Measurements from ENCODE around the gene EFL1. TPM values are rescaled to one million over a fixed set of nuclear protein-coding genes. Genes with fewer than 3 reads are reported as not detected.
A peak's percentile ranks its signal among the peaks of the same experiment; 100 is the strongest.
"Not testable (repeated sequence)": the region's sequence is repeated elsewhere in the genome, so short reads cannot be mapped to it uniquely, and the experiment has no call there.

Gene EFL1
- polyA plus RNA-seq, result 1 to 10 TPM; 2.6 to 7.5 TPM

- Histone ChIP-seq H3K4me1 (ENCODE audit: control insufficient read depth in 2 of 2, insufficient read depth in 2 of 2, low read length in 1 of 2) (no peaks in the 10 kb centered on the region), H3K27me3 (ENCODE audit: control insufficient read depth in 1 of 2, insufficient read depth in 2 of 2, low read length in 2 of 2) (no peaks in the 10 kb centered on the region), H3K4me3 (ENCODE audit: low read depth in 1 of 2, low read length in 2 of 2) (peak within 1 kb of the TSS; percentile 84 to 96), H3K36me3 (ENCODE audit: control insufficient read depth in 2 of 2, insufficient read depth in 2 of 2, low read length in 1 of 2) (peaks cover 0 to 2% of the 10 kb centered on the region in 2 donors), H3K9me3 (ENCODE audit: control insufficient read depth in 2 of 2, insufficient read depth in 1 of 2, low read depth in 1 of 2, low read length in 1 of 2) (no peaks in the 10 kb centered on the region), H3K27ac (ENCODE audit: low read depth in 2 of 2, low read length in 1 of 2) (peak within 1 kb of the TSS; percentile 85 to 89)
- WGBS, 2 donors, result 0% methylated on average over 57 of the region's 57 CpGs
Measured at GRCh38 chr15:82262422-82263026, at the start of gene EFL1, which contains the start of gene SAXO2. TSS of gene EFL1 (minus strand) at chr15:82262734. CDS start at chr15:82261778, 956 bp downstream. TSS of gene SAXO2 (plus strand) at chr15:82262818. CDS start at chr15:82262880, 62 bp downstream.

- H3K27me3 ChIP-seq (ENCODE audit: control insufficient read depth in 1 of 2, insufficient read depth in 2 of 2, low read length in 2 of 2); H3K27ac ChIP-seq (ENCODE audit: low read depth in 2 of 2, low read length in 1 of 2); H3K36me3 ChIP-seq (ENCODE audit: control insufficient read depth in 2 of 2, insufficient read depth in 2 of 2, low read length in 1 of 2); H3K4me3 ChIP-seq (ENCODE audit: low read depth in 1 of 2, low read length in 2 of 2); H3K9me3 ChIP-seq (ENCODE audit: control insufficient read depth in 2 of 2, insufficient read depth in 1 of 2, low read depth in 1 of 2, low read length in 1 of 2); H3K4me1 ChIP-seq (ENCODE audit: control insufficient read depth in 2 of 2, insufficient read depth in 2 of 2, low read length in 1 of 2): not testable (repeated sequence)
- WGBS, 2 donors, result 84 to 91% methylated on average over 3 to 4 of the region's 5 CpGs
Measured at GRCh38 chr15:82311321-82311720, 48.8 kb upstream of the EFL1 start.

GRCh38 chr15:82309802-82310201 is 47.3 kb upstream of the EFL1 start:
- Histone ChIP-seq H3K27ac (ENCODE audit: low read depth in 2 of 2, low read length in 1 of 2) (no peak overlapping the region), H3K4me3 (ENCODE audit: low read depth in 1 of 2, low read length in 2 of 2) (no peak overlapping the region), H3K36me3 (ENCODE audit: control insufficient read depth in 2 of 2, insufficient read depth in 2 of 2, low read length in 1 of 2) (no peaks in the 10 kb centered on the region), H3K9me3 (ENCODE audit: control insufficient read depth in 2 of 2, insufficient read depth in 1 of 2, low read depth in 1 of 2, low read length in 1 of 2) (no peaks in the 10 kb centered on the region), H3K4me1 (ENCODE audit: control insufficient read depth in 2 of 2, insufficient read depth in 2 of 2, low read length in 1 of 2) (peaks cover 0 to 5% of the 10 kb centered on the region in 2 donors), H3K27me3 (ENCODE audit: control insufficient read depth in 1 of 2, insufficient read depth in 2 of 2, low read length in 2 of 2) (no peaks in the 10 kb centered on the region)
- 81 to 93% methylated on average over 2 of the region's 2 CpGs for WGBS, 2 donors

- Histone ChIP-seq H3K4me3 (ENCODE audit: low read depth in 1 of 2, low read length in 2 of 2) (no peak overlapping the region), H3K27ac (ENCODE audit: low read depth in 2 of 2, low read length in 1 of 2) (no peak overlapping the region), H3K36me3 (ENCODE audit: control insufficient read depth in 2 of 2, insufficient read depth in 2 of 2, low read length in 1 of 2) (no peaks in the 10 kb centered on the region), H3K4me1 (ENCODE audit: control insufficient read depth in 2 of 2, insufficient read depth in 2 of 2, low read length in 1 of 2) (no peaks in the 10 kb centered on the region), H3K27me3 (ENCODE audit: control insufficient read depth in 1 of 2, insufficient read depth in 2 of 2, low read length in 2 of 2) (no peaks in the 10 kb centered on the region), H3K9me3 (ENCODE audit: control insufficient read depth in 2 of 2, insufficient read depth in 1 of 2, low read depth in 1 of 2, low read length in 1 of 2) (peaks cover 0 to 4% of the 10 kb centered on the region in 2 donors)
- 87 to 93% methylated on average over 8 of the region's 8 CpGs for WGBS, 2 donors
Measured at GRCh38 chr15:82307714-82308081, 45.2 kb upstream of the EFL1 start.

GRCh38 chr15:82306791-82307713 is 44.5 kb upstream of the EFL1 start:
- H3K36me3 ChIP-seq (ENCODE audit: control insufficient read depth in 2 of 2, insufficient read depth in 2 of 2, low read length in 1 of 2), result no peaks in the 10 kb centered on the region
- H3K4me1 ChIP-seq (ENCODE audit: control insufficient read depth in 2 of 2, insufficient read depth in 2 of 2, low read length in 1 of 2), result no peaks in the 10 kb centered on the region
- no peaks in the 10 kb centered on the region for H3K27me3 ChIP-seq (ENCODE audit: control insufficient read depth in 1 of 2, insufficient read depth in 2 of 2, low read length in 2 of 2)
- no peak overlapping the region for H3K4me3 ChIP-seq (ENCODE audit: low read depth in 1 of 2, low read length in 2 of 2)
- H3K27ac ChIP-seq (ENCODE audit: low read depth in 2 of 2, low read length in 1 of 2), result no peak overlapping the region
- peaks cover 0 to 4% of the 10 kb centered on the region in 2 donors for H3K9me3 ChIP-seq (ENCODE audit: control insufficient read depth in 2 of 2, insufficient read depth in 1 of 2, low read depth in 1 of 2, low read length in 1 of 2)
- WGBS, 2 donors, result 85 to 88% methylated on average over 16 of the region's 16 CpGs

- no peak overlapping the region for H3K27ac ChIP-seq (ENCODE audit: low read depth in 2 of 2, low read length in 1 of 2)
- H3K36me3 ChIP-seq (ENCODE audit: control insufficient read depth in 2 of 2, insufficient read depth in 2 of 2, low read length in 1 of 2), result no peaks in the 10 kb centered on the region
- H3K4me1 ChIP-seq (ENCODE audit: control insufficient read depth in 2 of 2, insufficient read depth in 2 of 2, low read length in 1 of 2), result no peaks in the 10 kb centered on the region
- WGBS, 2 donors, result 88 to 89% methylated on average over 7 of the region's 7 CpGs
- no peaks in the 10 kb centered on the region for H3K27me3 ChIP-seq (ENCODE audit: control insufficient read depth in 1 of 2, insufficient read depth in 2 of 2, low read length in 2 of 2)
- no peak overlapping the region for H3K4me3 ChIP-seq (ENCODE audit: low read depth in 1 of 2, low read length in 2 of 2)
- peaks cover 0 to 4% of the 10 kb centered on the region in 2 donors for H3K9me3 ChIP-seq (ENCODE audit: control insufficient read depth in 2 of 2, insufficient read depth in 1 of 2, low read depth in 1 of 2, low read length in 1 of 2)
Measured at GRCh38 chr15:82305621-82306048, 43.1 kb upstream of the EFL1 start.

- no peaks in the 10 kb centered on the region for H3K4me1 ChIP-seq (ENCODE audit: control insufficient read depth in 2 of 2, insufficient read depth in 2 of 2, low read length in 1 of 2)
- H3K9me3 ChIP-seq (ENCODE audit: control insufficient read depth in 2 of 2, insufficient read depth in 1 of 2, low read depth in 1 of 2, low read length in 1 of 2), result peaks cover 0 to 4% of the 10 kb centered on the region in 2 donors
- no peak overlapping the region for H3K4me3 ChIP-seq (ENCODE audit: low read depth in 1 of 2, low read length in 2 of 2)
- H3K36me3 ChIP-seq (ENCODE audit: control insufficient read depth in 2 of 2, insufficient read depth in 2 of 2, low read length in 1 of 2), result no peaks in the 10 kb centered on the region
- H3K27ac ChIP-seq (ENCODE audit: low read depth in 2 of 2, low read length in 1 of 2), result no peak overlapping the region
- no peaks in the 10 kb centered on the region for H3K27me3 ChIP-seq (ENCODE audit: control insufficient read depth in 1 of 2, insufficient read depth in 2 of 2, low read length in 2 of 2)
- 87 to 89% methylated on average over 4 of the region's 4 CpGs for WGBS, 2 donors
Measured at GRCh38 chr15:82304778-82305090, 42.2 kb upstream of the EFL1 start.

- Histone ChIP-seq H3K36me3 (ENCODE audit: control insufficient read depth in 2 of 2, insufficient read depth in 2 of 2, low read length in 1 of 2) (no peaks in the 10 kb centered on the region), H3K27ac (ENCODE audit: low read depth in 2 of 2, low read length in 1 of 2) (no peak overlapping the region), H3K27me3 (ENCODE audit: control insufficient read depth in 1 of 2, insufficient read depth in 2 of 2, low read length in 2 of 2) (no peaks in the 10 kb centered on the region), H3K9me3 (ENCODE audit: control insufficient read depth in 2 of 2, insufficient read depth in 1 of 2, low read depth in 1 of 2, low read length in 1 of 2) (peaks cover 0 to 4% of the 10 kb centered on the region in 2 donors), H3K4me3 (ENCODE audit: low read depth in 1 of 2, low read length in 2 of 2) (no peak overlapping the region), H3K4me1 (ENCODE audit: control insufficient read depth in 2 of 2, insufficient read depth in 2 of 2, low read length in 1 of 2) (no peaks in the 10 kb centered on the region)
- WGBS, 2 donors, result 93 to 97% methylated on average over 12 of the region's 12 CpGs
Measured at GRCh38 chr15:82303956-82304777, 41.6 kb upstream of the EFL1 start.

GRCh38 chr15:82301296-82302016 is 38.9 kb upstream of the EFL1 start:
- Histone ChIP-seq H3K4me3 (ENCODE audit: low read depth in 1 of 2, low read length in 2 of 2) (no peak overlapping the region), H3K27ac (ENCODE audit: low read depth in 2 of 2, low read length in 1 of 2) (no peak overlapping the region), H3K27me3 (ENCODE audit: control insufficient read depth in 1 of 2, insufficient read depth in 2 of 2, low read length in 2 of 2) (no peaks in the 10 kb centered on the region), H3K36me3 (ENCODE audit: control insufficient read depth in 2 of 2, insufficient read depth in 2 of 2, low read length in 1 of 2) (no peaks in the 10 kb centered on the region), H3K4me1 (ENCODE audit: control insufficient read depth in 2 of 2, insufficient read depth in 2 of 2, low read length in 1 of 2) (no peaks in the 10 kb centered on the region), H3K9me3 (ENCODE audit: control insufficient read depth in 2 of 2, insufficient read depth in 1 of 2, low read depth in 1 of 2, low read length in 1 of 2) (peaks cover 0 to 4% of the 10 kb centered on the region in 2 donors)
- WGBS, 2 donors, result 79 to 81% methylated on average over 3 of the region's 3 CpGs
